Neuron (in vitro differentiated cells): Measurements from ENCODE around the gene KIRREL2.
"Not testable (repeated sequence)": the region's sequence is repeated elsewhere in the genome, so short reads cannot be mapped to it uniquely, and the experiment has no call there.

Source experiments
- H2AFZ ChIP-seq: one replicate; pipeline ENCODE4 v1.6.1; 2013; ENCODE audit warnings: low read depth, mild to moderate bottlenecking, inconsistent platforms, low read length, moderate library complexity
- H3K27me3 ChIP-seq: one replicate; pipeline ENCODE4 v1.6.1; 2013; ENCODE audit warnings: low read length; ENCODE audit not compliant: insufficient read depth
- H3K36me3 ChIP-seq: one replicate; pipeline ENCODE4 v1.6.1; 2013; ENCODE audit warnings: low read length; ENCODE audit not compliant: insufficient read depth
- H3K4me1 ChIP-seq: one replicate; pipeline ENCODE4 v1.6.1; 2013; ENCODE audit warnings: low read length; ENCODE audit not compliant: insufficient read depth
- H3K4me3 ChIP-seq: 2 replicates; pipeline ENCODE4 v1.5.1; 2013; ENCODE audit warnings: mild to moderate bottlenecking, low read length, moderate library complexity
- H3K9me3 ChIP-seq: one replicate; pipeline ENCODE4 v1.6.1; 2013; ENCODE audit warnings: low read length

KIRREL2 gene

DNA sequence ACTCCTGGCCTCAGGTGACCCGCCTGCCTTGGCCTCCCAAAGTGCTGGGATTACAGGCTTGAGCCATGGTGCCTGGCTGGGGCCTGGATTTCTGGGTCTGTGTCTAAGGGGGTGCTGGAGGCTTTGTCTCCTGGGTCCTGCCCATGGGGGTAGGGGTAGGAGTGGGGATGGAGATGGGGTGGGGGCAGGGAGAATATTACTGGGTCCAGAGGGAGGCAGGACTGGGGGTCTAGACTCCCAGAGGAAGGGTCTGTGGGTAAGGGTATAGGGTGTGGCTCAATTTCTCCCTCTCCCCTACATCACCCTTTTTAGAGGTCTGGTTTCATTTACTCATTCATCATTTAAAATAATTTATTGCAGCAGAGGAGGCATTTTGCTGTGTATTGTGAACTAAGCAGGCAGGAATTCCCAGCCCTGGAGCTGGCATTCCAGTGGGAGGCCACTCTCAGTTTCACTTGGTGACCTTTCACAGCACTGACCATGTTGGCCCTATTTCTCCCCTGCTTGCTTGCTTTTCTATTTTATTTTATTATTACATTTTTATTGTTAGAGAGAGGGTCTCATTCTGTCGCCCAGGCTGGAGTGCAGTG, 44.4 kb downstream of the KIRREL2 start:
- peaks cover 30% of the 10 kb centered on the region for H3K27me3 ChIP-seq
- no peak overlapping the region for H2AFZ ChIP-seq
- no peaks in the 10 kb centered on the region for H3K9me3 ChIP-seq
- peaks cover 12% of the 10 kb centered on the region for H3K4me1 ChIP-seq
- H3K36me3 ChIP-seq, result peaks cover under 1% of the 10 kb centered on the region
- H3K4me3 ChIP-seq, result peak overlapping the region; percentile 63

DNA sequence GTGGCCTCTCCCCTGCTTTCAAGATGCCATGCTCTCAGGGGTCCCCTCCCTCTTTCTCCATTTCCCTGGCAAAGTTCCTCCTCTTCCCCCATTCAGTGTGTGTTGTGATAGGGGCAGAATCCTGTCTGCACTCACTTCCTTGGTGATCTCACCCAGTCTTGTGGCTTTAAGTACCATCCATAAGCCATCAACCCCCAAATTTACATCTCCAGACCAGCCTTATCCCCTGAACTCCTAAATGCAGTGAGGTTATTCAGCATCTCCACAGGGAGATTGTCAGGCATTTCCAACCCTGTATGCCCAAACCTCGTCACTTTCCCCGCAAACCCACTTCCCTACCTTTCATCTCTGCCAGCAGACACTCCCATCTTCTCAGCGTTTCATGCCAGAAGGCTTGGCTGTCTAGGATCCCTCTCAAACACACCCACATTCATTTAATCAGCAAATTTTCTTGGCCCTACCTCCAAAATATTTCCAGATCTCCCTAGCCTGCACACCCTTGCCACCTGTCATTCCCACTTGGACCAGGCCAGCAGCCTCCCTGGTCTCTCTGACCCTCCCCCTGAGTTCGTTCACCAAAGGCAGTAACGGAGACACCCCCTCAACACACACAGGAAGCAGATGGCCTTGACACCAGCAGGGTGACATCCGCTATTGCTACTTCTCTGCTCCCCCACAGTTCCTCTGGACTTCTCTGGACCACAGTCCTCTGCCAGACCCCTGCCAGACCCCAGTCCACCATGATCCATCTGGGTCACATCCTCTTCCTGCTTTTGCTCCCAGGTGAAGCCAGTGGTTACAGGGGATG, 45.3 kb downstream of the KIRREL2 start, which contains the start of gene HCST:
HCST (plus strand) TSS at position 676 of the 808 bp plus-strand sequence; CDS start at position 741, 65 bp downstream.
- peaks cover 12% of the 10 kb centered on the region for H3K4me1 ChIP-seq
- no peaks in the 10 kb centered on the region for H3K9me3 ChIP-seq
- no peak within 1 kb of the TSS for H2AFZ ChIP-seq
- H3K36me3 ChIP-seq, result no peaks in the 10 kb centered on the region
- H3K4me3 ChIP-seq, result no peak within 1 kb of the TSS
- H3K27me3 ChIP-seq, result peaks cover 32% of the 10 kb centered on the region

DNA sequence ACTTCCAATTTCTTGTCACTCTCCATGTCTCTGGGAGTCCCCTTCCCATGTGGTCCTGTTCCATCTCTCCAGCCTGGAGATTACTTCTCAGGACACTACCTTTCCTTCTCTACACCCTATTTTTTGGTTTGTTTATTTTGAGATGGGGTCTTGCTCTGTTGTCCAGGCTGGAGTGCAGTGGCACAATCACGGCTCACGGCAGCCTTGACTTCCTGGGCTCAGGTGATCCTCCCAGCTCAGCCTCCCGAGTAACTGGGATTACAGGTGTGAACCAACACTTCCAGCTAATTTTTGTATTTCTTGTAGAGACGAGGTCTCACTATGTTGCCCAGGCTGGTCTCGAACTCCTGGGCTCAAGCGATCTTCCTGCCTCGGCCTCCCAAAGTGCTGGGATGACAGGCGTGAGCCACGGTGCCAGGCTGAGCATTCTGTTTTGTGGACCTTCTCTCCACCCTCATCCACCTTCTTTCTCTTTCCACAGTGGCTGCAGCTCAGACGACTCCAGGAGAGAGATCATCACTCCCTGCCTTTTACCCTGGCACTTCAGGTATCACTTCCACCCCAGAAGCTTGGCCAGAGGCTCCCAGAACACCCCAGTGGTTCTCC, 46.3 kb downstream of the KIRREL2 start:
- no peak overlapping the region for H2AFZ ChIP-seq
- H3K4me3 ChIP-seq, result no peak overlapping the region
- H3K4me1 ChIP-seq, result peaks cover 18% of the 10 kb centered on the region
- H3K27me3 ChIP-seq, result peaks cover 32% of the 10 kb centered on the region
- H3K9me3 ChIP-seq, result no peaks in the 10 kb centered on the region
- H3K36me3 ChIP-seq, result no peaks in the 10 kb centered on the region

DNA sequence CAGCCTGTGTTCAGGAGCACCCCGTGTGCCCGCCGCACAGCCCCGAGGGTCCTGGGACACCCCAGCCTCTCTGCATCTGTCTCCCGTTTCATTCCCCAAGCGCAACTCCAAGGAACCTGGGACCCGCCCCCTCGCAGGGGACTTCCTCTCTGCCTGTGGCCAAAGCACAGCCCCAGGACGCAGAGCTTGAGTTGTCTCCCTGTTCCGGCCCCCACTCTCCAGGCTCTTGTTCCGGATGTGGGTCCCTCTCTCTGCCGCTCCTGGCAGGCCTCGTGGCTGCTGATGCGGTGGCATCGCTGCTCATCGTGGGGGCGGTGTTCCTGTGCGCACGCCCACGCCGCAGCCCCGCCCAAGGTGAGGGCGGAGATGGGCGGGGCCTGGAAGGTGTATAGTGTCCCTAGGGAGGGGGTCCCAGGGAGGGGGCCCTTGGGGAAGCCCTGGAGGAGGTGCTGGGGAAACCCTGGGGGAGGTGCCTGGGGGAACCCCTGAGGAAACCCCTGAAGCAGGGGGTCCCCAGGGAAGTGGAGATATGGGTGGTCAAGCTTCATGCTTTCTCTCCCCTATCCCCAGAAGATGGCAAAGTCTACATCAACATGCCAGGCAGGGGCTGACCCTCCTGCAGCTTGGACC, 47.0 kb downstream of the KIRREL2 start:
- no peak overlapping the region for H3K4me3 ChIP-seq
- H3K4me1 ChIP-seq, result peaks cover 18% of the 10 kb centered on the region
- peaks cover 32% of the 10 kb centered on the region for H3K27me3 ChIP-seq
- no peaks in the 10 kb centered on the region for H3K36me3 ChIP-seq
- no peak overlapping the region for H2AFZ ChIP-seq
- H3K9me3 ChIP-seq, result no peaks in the 10 kb centered on the region

- H3K36me3 ChIP-seq, result no peaks in the 10 kb centered on the region
- peaks cover 32% of the 10 kb centered on the region for H3K27me3 ChIP-seq
- peaks cover 13% of the 10 kb centered on the region for H3K4me1 ChIP-seq
- no peak overlapping the region for H3K4me3 ChIP-seq
- H3K9me3 ChIP-seq, result no peaks in the 10 kb centered on the region
- H2AFZ ChIP-seq, result no peak overlapping the region
Measured at GRCh38 chr19:35904311-35905068, 47.8 kb downstream of the KIRREL2 start.

GRCh38 chr19:35905178-35905727, 48.5 kb downstream of the KIRREL2 start:
- Histone ChIP-seq H3K4me1 (peaks cover 13% of the 10 kb centered on the region), H3K9me3 (no peaks in the 10 kb centered on the region)

GRCh38 chr19:35907377-35907745, 50.6 kb downstream of the KIRREL2 start:
- Histone ChIP-seq H3K4me1 (peaks cover 6% of the 10 kb centered on the region), H3K4me3 (no peak overlapping the region), H3K9me3 (no peaks in the 10 kb centered on the region), H3K27me3 (peaks cover 23% of the 10 kb centered on the region), H2AFZ (no peak overlapping the region), H3K36me3 (no peaks in the 10 kb centered on the region)

More at GRCh38 chr19:35905178-35905727, 48.5 kb downstream of the KIRREL2 start:
- Histone ChIP-seq H2AFZ (no peak overlapping the region), H3K36me3 (no peaks in the 10 kb centered on the region), H3K27me3 (peaks cover 32% of the 10 kb centered on the region), H3K4me3 (no peak overlapping the region)

GRCh38 chr19:35908010-35908441, 51.3 kb downstream of the KIRREL2 start, which contains the start of gene TYROBP:
TYROBP (minus strand) TSS chr19:35908295; CDS start chr19:35908228, 67 bp downstream.
- H2AFZ ChIP-seq, result no peak within 1 kb of the TSS
- peaks cover 17% of the 10 kb centered on the region for H3K27me3 ChIP-seq
- H3K4me1 ChIP-seq, result peaks cover 6% of the 10 kb centered on the region
- H3K36me3 ChIP-seq, result no peaks in the 10 kb centered on the region
- H3K9me3 ChIP-seq, result no peaks in the 10 kb centered on the region
- H3K4me3 ChIP-seq, result no peak within 1 kb of the TSS

DNA sequence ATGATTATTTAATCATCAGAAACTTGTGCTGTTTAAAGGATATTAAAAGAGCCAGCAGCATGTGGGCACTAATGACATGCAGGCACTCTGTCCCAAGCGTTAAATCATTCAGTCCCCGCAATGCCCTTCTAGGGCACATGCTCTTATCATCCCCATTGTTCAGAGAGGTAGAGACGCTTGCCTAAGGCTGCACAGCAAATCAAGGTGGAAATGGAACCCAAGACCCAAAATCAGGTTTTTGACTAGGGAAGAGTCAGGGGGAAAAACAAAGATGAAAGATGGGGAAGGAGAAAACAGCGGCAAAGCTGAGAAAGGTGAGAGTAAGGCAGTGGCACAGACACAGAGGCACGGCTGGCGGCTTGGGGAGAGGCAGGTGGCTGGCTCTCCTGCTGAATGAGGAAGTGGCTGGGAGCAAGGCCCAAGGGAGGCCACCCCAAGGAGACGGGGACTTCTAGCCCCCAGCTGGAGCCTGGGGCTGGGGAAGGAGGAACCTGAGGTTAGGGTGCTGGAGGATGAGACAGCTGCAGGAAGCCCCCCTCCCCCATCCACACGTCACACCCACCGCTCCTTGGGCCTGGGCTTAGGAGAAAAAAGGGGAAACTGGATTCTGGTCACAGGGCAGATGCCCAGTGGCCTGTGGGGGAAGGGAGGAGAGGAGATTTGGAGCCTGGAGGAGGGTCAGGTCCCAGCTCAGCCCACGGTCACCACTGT, 52.4 kb downstream of the KIRREL2 start:
- peaks cover 6% of the 10 kb centered on the region for H3K4me1 ChIP-seq
- no peak overlapping the region for H2AFZ ChIP-seq
- H3K27me3 ChIP-seq, result peaks cover 7% of the 10 kb centered on the region
- H3K36me3 ChIP-seq, result no peaks in the 10 kb centered on the region
- H3K9me3 ChIP-seq, result no peaks in the 10 kb centered on the region
- no peak overlapping the region for H3K4me3 ChIP-seq

- H3K36me3 ChIP-seq, result no peaks in the 10 kb centered on the region
- no peak overlapping the region for H2AFZ ChIP-seq
- H3K4me3 ChIP-seq, result no peak overlapping the region
- no peaks in the 10 kb centered on the region for H3K9me3 ChIP-seq
- peaks cover 7% of the 10 kb centered on the region for H3K27me3 ChIP-seq
- peaks cover 6% of the 10 kb centered on the region for H3K4me1 ChIP-seq
Measured at GRCh38 chr19:35909684-35910035, 52.9 kb downstream of the KIRREL2 start.

DNA sequence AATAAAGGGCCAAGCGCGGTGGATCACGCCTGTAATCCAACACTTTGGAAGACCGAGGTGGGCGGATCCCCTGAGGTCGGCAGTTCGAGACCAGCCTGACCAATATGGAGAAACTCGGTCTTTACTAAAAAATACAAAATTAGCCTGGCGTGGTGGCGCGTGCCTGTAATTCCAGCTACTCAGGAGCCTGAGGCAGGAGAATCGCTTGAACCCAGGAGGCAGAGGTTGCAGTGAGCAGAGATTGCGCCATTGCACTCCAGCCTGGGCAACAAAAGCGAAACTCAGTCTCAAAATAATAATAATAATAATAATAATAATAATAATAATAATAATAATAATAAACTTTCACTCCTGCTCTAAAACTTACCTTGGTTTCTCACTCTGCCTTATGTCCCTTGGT, 53.6 kb downstream of the KIRREL2 start:
- not testable (repeated sequence) for H3K27me3 ChIP-seq

GRCh38 chr19:35911173-35911572, 54.5 kb downstream of the KIRREL2 start:
- no peak overlapping the region for H2AFZ ChIP-seq
- no peaks in the 10 kb centered on the region for H3K36me3 ChIP-seq
- peaks cover 3% of the 10 kb centered on the region for H3K27me3 ChIP-seq
- no peak overlapping the region for H3K4me3 ChIP-seq
- peaks cover 6% of the 10 kb centered on the region for H3K4me1 ChIP-seq
- H3K9me3 ChIP-seq, result no peaks in the 10 kb centered on the region

More for the DNA sequence above, 53.6 kb downstream of the KIRREL2 start:
- not testable (repeated sequence) for H2AFZ ChIP-seq, H3K4me3 ChIP-seq, H3K36me3 ChIP-seq, H3K4me1 ChIP-seq, H3K9me3 ChIP-seq
